ENCODE measurements around the gene LRRC71.

LRRC71 gene

GRCh38 chr1:156895455-156895812 is 25.0 kb upstream of the LRRC71 start:
- no peak for DNase-seq

GRCh38 chr1:156895927-156896326 is 24.5 kb upstream of the LRRC71 start:
- Histone ChIP-seq H3K36me3 (ENCODE audit: insufficient read depth, low read length) (no peaks in the 10 kb centered on the region), H3K4me1 (ENCODE audit: insufficient read depth, low read length) (no peaks in the 10 kb centered on the region), H3K27me3 (ENCODE audit: insufficient read depth, low read length, poor library complexity) (no peaks in the 10 kb centered on the region), H3K4me2 (ENCODE audit: insufficient read depth, low read length) (no peak overlapping the region), H3K4me3 (ENCODE audit: low read depth in 1 of 2, low read length in 2 of 2) (no peak overlapping the region), H3K9me3 (ENCODE audit: insufficient read depth, low read length, severe bottlenecking) (no peaks in the 10 kb centered on the region), H3K27ac (ENCODE audit: low read length) (no peak overlapping the region), H2AFZ (ENCODE audit: low read depth, low read length) (no peak overlapping the region), H3K9ac (ENCODE audit: low read depth, low read length) (no peak overlapping the region), H4K20me1 (ENCODE audit: insufficient read depth, low read length) (no peaks in the 10 kb centered on the region), H3K79me2 (ENCODE audit: insufficient read depth, low read length) (no peaks in the 10 kb centered on the region)
- no peak for ATAC-seq (ENCODE audit: insufficient read depth, low read depth)
- DNase-seq, result no peak
- TF ChIP-seq CTCF (IDR thresholded peaks at IDR 0.05; ENCODE audit: borderline replicate concordance, extremely low read depth, low read length, poor library complexity, severe bottlenecking), result no peak
- no peak for TF ChIP-seq EZH2 (IDR thresholded peaks at IDR 0.05; ENCODE audit: borderline replicate concordance, low read depth, low read length, severe bottlenecking)

More at GRCh38 chr1:156895455-156895812, 25.0 kb upstream of the LRRC71 start:
- Histone ChIP-seq H3K4me1 (ENCODE audit: insufficient read depth, low read length) (no peaks in the 10 kb centered on the region), H3K4me3 (ENCODE audit: low read depth in 1 of 2, low read length in 2 of 2) (no peak overlapping the region), H3K9ac (ENCODE audit: low read depth, low read length) (no peak overlapping the region), H3K27me3 (ENCODE audit: insufficient read depth, low read length, poor library complexity) (no peaks in the 10 kb centered on the region), H3K9me3 (ENCODE audit: insufficient read depth, low read length, severe bottlenecking) (no peaks in the 10 kb centered on the region), H2AFZ (ENCODE audit: low read depth, low read length) (no peak overlapping the region), H3K27ac (ENCODE audit: low read length) (no peak overlapping the region), H3K4me2 (ENCODE audit: insufficient read depth, low read length) (no peak overlapping the region), H3K36me3 (ENCODE audit: insufficient read depth, low read length) (no peaks in the 10 kb centered on the region), H4K20me1 (ENCODE audit: insufficient read depth, low read length) (no peaks in the 10 kb centered on the region), H3K79me2 (ENCODE audit: insufficient read depth, low read length) (no peaks in the 10 kb centered on the region)
- ATAC-seq (ENCODE audit: insufficient read depth, low read depth), result no peak
- no peak for TF ChIP-seq CTCF (IDR thresholded peaks at IDR 0.05; ENCODE audit: borderline replicate concordance, extremely low read depth, low read length, poor library complexity, severe bottlenecking)
- no peak for TF ChIP-seq EZH2 (IDR thresholded peaks at IDR 0.05; ENCODE audit: borderline replicate concordance, low read depth, low read length, severe bottlenecking)

- Histone ChIP-seq H4K20me1 (ENCODE audit: insufficient read depth, low read length) (no peaks in the 10 kb centered on the region), H3K27ac (ENCODE audit: low read length) (no peak overlapping the region), H3K27me3 (ENCODE audit: insufficient read depth, low read length, poor library complexity) (no peaks in the 10 kb centered on the region)
These were observed 23.9 kb upstream of the LRRC71 start for GRCh38 chr1:156896490-156897033.

More at GRCh38 chr1:156896490-156897033, 23.9 kb upstream of the LRRC71 start:
- TF ChIP-seq EZH2 (IDR thresholded peaks at IDR 0.05; ENCODE audit: borderline replicate concordance, low read depth, low read length, severe bottlenecking) (no peak), CTCF (IDR thresholded peaks at IDR 0.05; ENCODE audit: borderline replicate concordance, extremely low read depth, low read length, poor library complexity, severe bottlenecking) (no peak)
- H3K9ac ChIP-seq (ENCODE audit: low read depth, low read length), result no peak overlapping the region
- no peak overlapping the region for H2AFZ ChIP-seq (ENCODE audit: low read depth, low read length)
- H3K79me2 ChIP-seq (ENCODE audit: insufficient read depth, low read length), result no peaks in the 10 kb centered on the region
- ATAC-seq (ENCODE audit: insufficient read depth, low read depth) (no peak), DNase-seq (no peak)
- H3K9me3 ChIP-seq (ENCODE audit: insufficient read depth, low read length, severe bottlenecking), result no peaks in the 10 kb centered on the region
- H3K4me1 ChIP-seq (ENCODE audit: insufficient read depth, low read length), result no peaks in the 10 kb centered on the region
- no peak overlapping the region for H3K4me2 ChIP-seq (ENCODE audit: insufficient read depth, low read length)
- H3K4me3 ChIP-seq (ENCODE audit: low read depth in 1 of 2, low read length in 2 of 2), result no peak overlapping the region
- H3K36me3 ChIP-seq (ENCODE audit: insufficient read depth, low read length), result no peaks in the 10 kb centered on the region
